H9 (cell line): Measurements from ENCODE around the gene RNGTT. TPM values are rescaled to one million over a fixed set of nuclear protein-coding genes. Genes with fewer than 3 reads are reported as not detected.

Experiments used
- DNase-seq: peaks from one replicate; pipeline ENCODE4 v3.0.0-alpha.2; 2017
- H2AFZ ChIP-seq: one replicate; pipeline ENCODE4 v1.6.1; 2013; ENCODE audit warnings: mild to moderate bottlenecking, low read length, control low read depth, moderate library complexity
- H2AK5ac ChIP-seq: 2 replicates; pipeline ENCODE4 v1.6.1; 2013; ENCODE audit warnings: low read length, control low read depth, mixed read lengths; ENCODE audit not compliant: insufficient read length
- H2BK120ac ChIP-seq: one replicate; pipeline ENCODE4 v1.6.1; 2013; ENCODE audit warnings: low read depth, mild to moderate bottlenecking, low read length, control low read depth, inconsistent platforms; ENCODE audit not compliant: poor library complexity, severe bottlenecking
- H2BK12ac ChIP-seq: 2 replicates; pipeline ENCODE4 v1.6.1; 2013; ENCODE audit warnings: low read length, control low read depth, mixed read lengths, low read depth; ENCODE audit not compliant: insufficient read length
- H2BK15ac ChIP-seq: 2 replicates; pipeline ENCODE4 v1.6.1; 2013; ENCODE audit warnings: low read depth, low read length, control low read depth
- H2BK20ac ChIP-seq: one replicate; pipeline ENCODE4 v1.6.1; 2013; ENCODE audit warnings: low read depth, mild to moderate bottlenecking, low read length, control low read depth, inconsistent platforms; ENCODE audit not compliant: poor library complexity, severe bottlenecking
- H2BK5ac ChIP-seq: 2 replicates; pipeline ENCODE4 v1.6.1; 2013; ENCODE audit warnings: low read length, control low read depth, mixed read lengths; ENCODE audit not compliant: insufficient read length
- H3K14ac ChIP-seq: 2 replicates; pipeline ENCODE4 v1.6.1; 2013; ENCODE audit warnings: low read length, control low read depth; ENCODE audit not compliant: insufficient read depth
- H3K18ac ChIP-seq: 2 replicates; pipeline ENCODE4 v1.6.1; 2013; ENCODE audit warnings: low read depth, mild to moderate bottlenecking, mixed read lengths, low read length, control low read depth; ENCODE audit not compliant: insufficient read length
- H3K23ac ChIP-seq: 2 replicates; pipeline ENCODE4 v1.6.1; 2013; ENCODE audit warnings: low read length, control low read depth, mixed read lengths, low read depth; ENCODE audit not compliant: insufficient read length
- H3K23me2 ChIP-seq: 2 replicates; pipeline ENCODE4 v1.6.1; 2013; ENCODE audit warnings: low read depth, mild to moderate bottlenecking, mixed read lengths, low read length, control low read depth; ENCODE audit not compliant: insufficient read length, poor library complexity, severe bottlenecking
- H3K27ac ChIP-seq: 2 replicates; pipeline ENCODE4 v1.5.1; 2013; ENCODE audit warnings: low read length, control low read depth, mixed read lengths, low read depth; ENCODE audit not compliant: insufficient read length
- H3K27me3 ChIP-seq: 2 replicates; pipeline ENCODE4 v1.6.1; 2013; ENCODE audit warnings: low read length, control low read depth, inconsistent platforms; ENCODE audit not compliant: insufficient read depth
- H3K4ac ChIP-seq: 2 replicates; pipeline ENCODE4 v1.6.1; 2013; ENCODE audit warnings: low read depth, mild to moderate bottlenecking, control low read depth, inconsistent platforms, low read length, moderate library complexity
- H3K4me1 ChIP-seq: 2 replicates; pipeline ENCODE4 v1.6.1; 2013; ENCODE audit warnings: low read length, control low read depth, inconsistent platforms; ENCODE audit not compliant: insufficient read depth
- H3K4me2 ChIP-seq: 2 replicates; pipeline ENCODE4 v1.6.1; 2013; ENCODE audit warnings: low read length, control low read depth, mixed read lengths; ENCODE audit not compliant: insufficient read length, insufficient read depth
- H3K56ac ChIP-seq: 2 replicates; pipeline ENCODE4 v1.6.1; 2013; ENCODE audit warnings: low read depth, mild to moderate bottlenecking, mixed read lengths, low read length, control low read depth; ENCODE audit not compliant: insufficient read length
- H3K79me1 ChIP-seq: 2 replicates; pipeline ENCODE4 v1.6.1; 2013; ENCODE audit warnings: low read depth, mild to moderate bottlenecking, moderate library complexity, low read length, control low read depth, inconsistent platforms; ENCODE audit not compliant: insufficient read depth, poor library complexity, severe bottlenecking
- H3K79me2 ChIP-seq: 2 replicates; pipeline ENCODE4 v1.6.1; 2013; ENCODE audit warnings: low read length, control low read depth, inconsistent platforms; ENCODE audit not compliant: insufficient read depth
- H3K9ac ChIP-seq: 2 replicates; pipeline ENCODE4 v1.6.1; 2013; ENCODE audit warnings: low read length, control low read depth, mixed read lengths; ENCODE audit not compliant: insufficient read length; ENCODE audit errors: extremely low read depth
- H3K9me3 ChIP-seq: one replicate; pipeline ENCODE4 v1.6.1; 2013; ENCODE audit warnings: low read depth, low read length, inconsistent platforms; ENCODE audit not compliant: control insufficient read depth
- H3T11ph ChIP-seq: one replicate; pipeline ENCODE4 v1.6.1; 2013; ENCODE audit warnings: mild to moderate bottlenecking, low read length, control low read depth, inconsistent platforms
- H4K20me1 ChIP-seq: one replicate; pipeline ENCODE4 v1.6.1; 2013; ENCODE audit not compliant: control insufficient read depth, insufficient read length, insufficient read depth
- H4K5ac ChIP-seq: 2 replicates; pipeline ENCODE4 v1.6.1; 2013; ENCODE audit warnings: low read depth, mild to moderate bottlenecking, mixed read lengths, low read length, control low read depth; ENCODE audit not compliant: insufficient read length
- H4K8ac ChIP-seq: replicated peaks from 2 replicates; pipeline ENCODE4 v1.6.1; 2013; ENCODE audit warnings: low read length, control low read depth, mixed read lengths, low read depth; ENCODE audit not compliant: insufficient read length
- H4K91ac ChIP-seq: 2 replicates; pipeline ENCODE4 v1.6.1; 2013; ENCODE audit warnings: low read depth, mild to moderate bottlenecking, moderate library complexity, mixed read lengths, low read length, control low read depth; ENCODE audit not compliant: insufficient read length
- H3K27ac Mint-ChIP-seq, 3 experiments: 2 replicates in 2 of 3; 3 replicates in 1 of 3; pipeline ENCODE4 v1.8.0; 2020 to 2021; ENCODE audit warnings: mixed read lengths in 3 of 3, mild to moderate bottlenecking in 1 of 3, moderate library complexity in 1 of 3
- H3K27me3 Mint-ChIP-seq: 2 replicates; pipeline ENCODE4 v1.8.0; 2021; ENCODE audit warnings: low read depth, mild to moderate bottlenecking, moderate library complexity, mixed read lengths
- H3K36me3 Mint-ChIP-seq, 3 experiments: 2 replicates in 2 of 3; 3 replicates in 1 of 3; pipeline ENCODE4 v1.8.0; 2020 to 2021; ENCODE audit warnings: low read depth in 3 of 3, mixed read lengths in 3 of 3; ENCODE audit not compliant: insufficient read depth in 1 of 3
- H3K4me1 Mint-ChIP-seq, 2 experiments: 2 replicates each; pipeline ENCODE4 v1.8.0; 2020; ENCODE audit warnings: mixed read lengths in 2 of 2
- H3K4me3 Mint-ChIP-seq, 2 experiments: 2 replicates in 1 of 2; 3 replicates in 1 of 2; pipeline ENCODE4 v1.8.0; 2020 to 2021; ENCODE audit warnings: mild to moderate bottlenecking in 2 of 2, mixed read lengths in 2 of 2, moderate library complexity in 1 of 2
- H3K9me3 Mint-ChIP-seq, 2 experiments: 2 replicates in 1 of 2; 3 replicates in 1 of 2; pipeline ENCODE4 v1.8.0; 2020; ENCODE audit warnings: mild to moderate bottlenecking in 2 of 2, mixed read lengths in 2 of 2, moderate library complexity in 1 of 2
- CTCF ChIP-seq: fragments of 200-600 bp; sonication (generic); conservative IDR thresholded peaks from 3 replicates; pipeline ENCODE4 v1.8.0; 2021; ENCODE audit warnings: antibody characterized with exemption, mild to moderate bottlenecking
- WGBS: extraction: QIAGEN DNeasy Blood & Tissue Kit; methylation state at CpG from one replicate; pipeline ENCODE4 v1.1.7; 2013; ENCODE audit warnings: missing lambda C conversion rate, low lambda C conversion rate, mixed read lengths; ENCODE audit not compliant: insufficient read length; ENCODE audit errors: extremely low coverage; 5-methylcytosine and 5-hydroxymethylcytosine counted together
- total RNA-seq: library from RNA; stranded (reverse); gene quantifications from 2 replicates; pipeline ENCODE4 v1.2.1, GENCODE V29; 2021

The RNGTT gene
- total RNA-seq, 1 experiment from 2014 or later: 20.5 TPM

- Histone ChIP-seq H2BK12ac (no peak overlapping the region), H4K5ac (no peak overlapping the region), H2AK5ac (no peak overlapping the region), H3K9me3 (no peaks in the 10 kb centered on the region), H2BK5ac (no peak overlapping the region), H3K27me3 (no peaks in the 10 kb centered on the region), H3K9ac (no peak overlapping the region), H4K8ac (no peak overlapping the region), H3K23me2 (no peaks in the 10 kb centered on the region), H3K27ac (no peak overlapping the region), H3K14ac (no peak overlapping the region), H4K20me1 (no peaks in the 10 kb centered on the region), H3T11ph (no peak overlapping the region), H3K23ac (no peak overlapping the region), H3K18ac (no peak overlapping the region), H3K56ac (no peak overlapping the region), H3K79me1 (no peaks in the 10 kb centered on the region), H3K4me1 (no peaks in the 10 kb centered on the region), H3K4me2 (no peak overlapping the region), H2BK20ac (no peak overlapping the region), H4K91ac (no peak overlapping the region), H3K4ac (no peak overlapping the region), H2BK15ac (no peak overlapping the region), H2BK120ac (no peak overlapping the region), H2AFZ (no peak overlapping the region), H3K79me2 (no peaks in the 10 kb centered on the region)
- Mint-ChIP-seq H3K27ac (peak overlapping the region in 1 of 3 experiments; percentile 26; a peak in 2 of 7 replicates), H3K4me3 (no peak overlapping the region), H3K27me3 (no peaks in the 10 kb centered on the region), H3K4me1 (no peaks in the 10 kb centered on the region), H3K36me3 (no peaks in the 10 kb centered on the region), H3K9me3 (no peaks in the 10 kb centered on the region)
- no peak for TF ChIP-seq CTCF
- no peak for DNase-seq
- WGBS: no CpG with 5 or more reads among the region's 1 CpG
Measured at GRCh38 chr6:88872962-88873361, 90.5 kb downstream of the RNGTT start.
